Measurements from ENCODE around the gene CTSV.

DNA sequence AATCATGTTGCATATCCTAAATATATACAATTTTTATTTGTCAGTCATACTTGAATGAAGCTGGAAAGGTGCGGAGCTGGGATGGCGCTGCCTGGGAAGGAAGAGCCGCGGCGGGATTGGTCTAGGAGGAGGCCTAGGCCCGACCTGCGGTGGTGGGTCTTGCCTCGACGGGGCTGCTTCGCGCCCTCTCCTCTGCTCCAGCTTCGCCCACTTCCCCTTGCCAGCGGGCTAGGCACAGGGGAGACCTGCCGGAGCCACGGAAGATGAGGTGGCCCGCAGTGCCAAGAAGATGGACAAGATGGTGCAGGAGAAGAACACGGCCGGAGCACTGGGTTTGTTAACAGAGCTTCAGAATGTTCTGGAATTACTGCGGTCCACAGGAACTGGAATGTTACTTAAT is 28.5 kb upstream of the CTSV start:
- TF ChIP-seq, protein P1, sequence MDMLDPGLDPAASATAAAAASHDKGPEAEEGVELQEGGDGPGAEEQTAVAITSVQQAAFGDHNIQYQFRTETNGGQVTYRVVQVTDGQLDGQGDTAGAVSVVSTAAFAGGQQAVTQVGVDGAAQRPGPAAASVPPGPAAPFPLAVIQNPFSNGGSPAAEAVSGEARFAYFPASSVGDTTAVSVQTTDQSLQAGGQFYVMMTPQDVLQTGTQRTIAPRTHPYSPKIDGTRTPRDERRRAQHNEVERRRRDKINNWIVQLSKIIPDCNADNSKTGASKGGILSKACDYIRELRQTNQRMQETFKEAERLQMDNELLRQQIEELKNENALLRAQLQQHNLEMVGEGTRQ (CRISPR knock-in tag; IDR thresholded peaks at IDR 0.05), result no peak
- TF ChIP-seq, protein P2, sequence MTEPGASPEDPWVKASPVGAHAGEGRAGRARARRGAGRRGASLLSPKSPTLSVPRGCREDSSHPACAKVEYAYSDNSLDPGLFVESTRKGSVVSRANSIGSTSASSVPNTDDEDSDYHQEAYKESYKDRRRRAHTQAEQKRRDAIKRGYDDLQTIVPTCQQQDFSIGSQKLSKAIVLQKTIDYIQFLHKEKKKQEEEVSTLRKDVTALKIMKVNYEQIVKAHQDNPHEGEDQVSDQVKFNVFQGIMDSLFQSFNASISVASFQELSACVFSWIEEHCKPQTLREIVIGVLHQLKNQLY (CRISPR knock-in tag; IDR thresholded peaks at IDR 0.05), result no peak
- TF ChIP-seq, protein P3, sequence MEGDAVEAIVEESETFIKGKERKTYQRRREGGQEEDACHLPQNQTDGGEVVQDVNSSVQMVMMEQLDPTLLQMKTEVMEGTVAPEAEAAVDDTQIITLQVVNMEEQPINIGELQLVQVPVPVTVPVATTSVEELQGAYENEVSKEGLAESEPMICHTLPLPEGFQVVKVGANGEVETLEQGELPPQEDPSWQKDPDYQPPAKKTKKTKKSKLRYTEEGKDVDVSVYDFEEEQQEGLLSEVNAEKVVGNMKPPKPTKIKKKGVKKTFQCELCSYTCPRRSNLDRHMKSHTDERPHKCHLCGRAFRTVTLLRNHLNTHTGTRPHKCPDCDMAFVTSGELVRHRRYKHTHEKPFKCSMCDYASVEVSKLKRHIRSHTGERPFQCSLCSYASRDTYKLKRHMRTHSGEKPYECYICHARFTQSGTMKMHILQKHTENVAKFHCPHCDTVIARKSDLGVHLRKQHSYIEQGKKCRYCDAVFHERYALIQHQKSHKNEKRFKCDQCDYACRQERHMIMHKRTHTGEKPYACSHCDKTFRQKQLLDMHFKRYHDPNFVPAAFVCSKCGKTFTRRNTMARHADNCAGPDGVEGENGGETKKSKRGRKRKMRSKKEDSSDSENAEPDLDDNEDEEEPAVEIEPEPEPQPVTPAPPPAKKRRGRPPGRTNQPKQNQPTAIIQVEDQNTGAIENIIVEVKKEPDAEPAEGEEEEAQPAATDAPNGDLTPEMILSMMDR (IDR thresholded peaks at IDR 0.05), result no peak
- TF ChIP-seq TEAD1 (CRISPR knock-in tag; IDR thresholded peaks at IDR 0.05) (no peak), NFYB (CRISPR knock-in tag; conservative IDR thresholded peaks at IDR 0.05; ENCODE audit: low read depth) (no peak), KAT7 (CRISPR knock-in tag; IDR thresholded peaks at IDR 0.05; ENCODE audit: borderline replicate concordance) (no peak), TP53 (CRISPR knock-in tag; IDR thresholded peaks at IDR 0.05) (no peak), FOXJ3 (CRISPR knock-in tag; IDR thresholded peaks at IDR 0.05; ENCODE audit: borderline replicate concordance) (no peak), GABPB1 (CRISPR knock-in tag; IDR thresholded peaks at IDR 0.05) (no peak), CREB1 (CRISPR knock-in tag; IDR thresholded peaks at IDR 0.05) (no peak), NR3C1 (CRISPR knock-in tag; conservative IDR thresholded peaks at IDR 0.05; ENCODE audit: low read depth) (no peak)
- TF ChIP-seq, protein P4, sequence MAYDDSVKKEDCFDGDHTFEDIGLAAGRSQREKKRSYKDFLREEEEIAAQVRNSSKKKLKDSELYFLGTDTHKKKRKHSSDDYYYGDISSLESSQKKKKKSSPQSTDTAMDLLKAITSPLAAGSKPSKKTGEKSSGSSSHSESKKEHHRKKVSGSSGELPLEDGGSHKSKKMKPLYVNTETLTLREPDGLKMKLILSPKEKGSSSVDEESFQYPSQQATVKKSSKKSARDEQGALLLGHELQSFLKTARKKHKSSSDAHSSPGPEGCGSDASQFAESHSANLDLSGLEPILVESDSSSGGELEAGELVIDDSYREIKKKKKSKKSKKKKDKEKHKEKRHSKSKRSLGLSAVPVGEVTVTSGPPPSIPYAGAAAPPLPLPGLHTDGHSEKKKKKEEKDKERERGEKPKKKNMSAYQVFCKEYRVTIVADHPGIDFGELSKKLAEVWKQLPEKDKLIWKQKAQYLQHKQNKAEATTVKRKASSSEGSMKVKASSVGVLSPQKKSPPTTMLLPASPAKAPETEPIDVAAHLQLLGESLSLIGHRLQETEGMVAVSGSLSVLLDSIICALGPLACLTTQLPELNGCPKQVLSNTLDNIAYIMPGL (CRISPR knock-in tag; IDR thresholded peaks at IDR 0.05), result no peak
- TF ChIP-seq, protein P5, sequence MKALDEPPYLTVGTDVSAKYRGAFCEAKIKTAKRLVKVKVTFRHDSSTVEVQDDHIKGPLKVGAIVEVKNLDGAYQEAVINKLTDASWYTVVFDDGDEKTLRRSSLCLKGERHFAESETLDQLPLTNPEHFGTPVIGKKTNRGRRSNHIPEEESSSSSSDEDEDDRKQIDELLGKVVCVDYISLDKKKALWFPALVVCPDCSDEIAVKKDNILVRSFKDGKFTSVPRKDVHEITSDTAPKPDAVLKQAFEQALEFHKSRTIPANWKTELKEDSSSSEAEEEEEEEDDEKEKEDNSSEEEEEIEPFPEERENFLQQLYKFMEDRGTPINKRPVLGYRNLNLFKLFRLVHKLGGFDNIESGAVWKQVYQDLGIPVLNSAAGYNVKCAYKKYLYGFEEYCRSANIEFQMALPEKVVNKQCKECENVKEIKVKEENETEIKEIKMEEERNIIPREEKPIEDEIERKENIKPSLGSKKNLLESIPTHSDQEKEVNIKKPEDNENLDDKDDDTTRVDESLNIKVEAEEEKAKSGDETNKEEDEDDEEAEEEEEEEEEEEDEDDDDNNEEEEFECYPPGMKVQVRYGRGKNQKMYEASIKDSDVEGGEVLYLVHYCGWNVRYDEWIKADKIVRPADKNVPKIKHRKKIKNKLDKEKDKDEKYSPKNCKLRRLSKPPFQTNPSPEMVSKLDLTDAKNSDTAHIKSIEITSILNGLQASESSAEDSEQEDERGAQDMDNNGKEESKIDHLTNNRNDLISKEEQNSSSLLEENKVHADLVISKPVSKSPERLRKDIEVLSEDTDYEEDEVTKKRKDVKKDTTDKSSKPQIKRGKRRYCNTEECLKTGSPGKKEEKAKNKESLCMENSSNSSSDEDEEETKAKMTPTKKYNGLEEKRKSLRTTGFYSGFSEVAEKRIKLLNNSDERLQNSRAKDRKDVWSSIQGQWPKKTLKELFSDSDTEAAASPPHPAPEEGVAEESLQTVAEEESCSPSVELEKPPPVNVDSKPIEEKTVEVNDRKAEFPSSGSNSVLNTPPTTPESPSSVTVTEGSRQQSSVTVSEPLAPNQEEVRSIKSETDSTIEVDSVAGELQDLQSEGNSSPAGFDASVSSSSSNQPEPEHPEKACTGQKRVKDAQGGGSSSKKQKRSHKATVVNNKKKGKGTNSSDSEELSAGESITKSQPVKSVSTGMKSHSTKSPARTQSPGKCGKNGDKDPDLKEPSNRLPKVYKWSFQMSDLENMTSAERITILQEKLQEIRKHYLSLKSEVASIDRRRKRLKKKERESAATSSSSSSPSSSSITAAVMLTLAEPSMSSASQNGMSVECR (CRISPR knock-in tag; IDR thresholded peaks at IDR 0.05; ENCODE audit: borderline replicate concordance), result no peak
- TF ChIP-seq, protein P6, sequence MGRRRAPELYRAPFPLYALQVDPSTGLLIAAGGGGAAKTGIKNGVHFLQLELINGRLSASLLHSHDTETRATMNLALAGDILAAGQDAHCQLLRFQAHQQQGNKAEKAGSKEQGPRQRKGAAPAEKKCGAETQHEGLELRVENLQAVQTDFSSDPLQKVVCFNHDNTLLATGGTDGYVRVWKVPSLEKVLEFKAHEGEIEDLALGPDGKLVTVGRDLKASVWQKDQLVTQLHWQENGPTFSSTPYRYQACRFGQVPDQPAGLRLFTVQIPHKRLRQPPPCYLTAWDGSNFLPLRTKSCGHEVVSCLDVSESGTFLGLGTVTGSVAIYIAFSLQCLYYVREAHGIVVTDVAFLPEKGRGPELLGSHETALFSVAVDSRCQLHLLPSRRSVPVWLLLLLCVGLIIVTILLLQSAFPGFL (CRISPR knock-in tag; IDR thresholded peaks at IDR 0.05; ENCODE audit: borderline replicate concordance), result no peak

All from WTC11 (cell line).